SU-DHL-6 (cell line): ENCODE data around the gene PPIL6.

Experiments used
- CTCF ChIP-seq: fragments of 200-600 bp; sonication (generic); IDR thresholded peaks from one replicate; pipeline ENCODE4 v1.5.1; 2017; ENCODE audit warnings: antibody characterized with exemption, mild to moderate bottlenecking, low read length, moderate library complexity; ENCODE audit not compliant: insufficient read depth, poor library complexity, severe bottlenecking
- EZH2phosphoT487 ChIP-seq: fragments of 200-600 bp; sonication (generic), shearing (Covaris generic); conservative IDR thresholded peaks from 2 replicates; pipeline ENCODE4 v1.6.1; 2018; ENCODE audit warnings: mild to moderate bottlenecking, antibody characterized with exemption, low read length, moderate library complexity, mixed read lengths

- TF ChIP-seq CTCF (no peak), EZH2phosphoT487 (no peak)
Measured at GRCh38 chr6:109465772-109466171, 25.3 kb upstream of the PPIL6 start.
